ENCODE data around the gene SNX9. TPM values are rescaled to one million over a fixed set of nuclear protein-coding genes. Genes with fewer than 3 reads are reported as not detected.

Gene SNX9
- total and polyA plus RNA-seq, 2 of the 4 experiments (the other 2 are of a cell fraction), result 35.3 to 41.2 TPM

GRCh38 chr6:157811137-157811475 is 11.9 kb upstream of the SNX9 start:
- CTCF ChIA-PET, result no interaction called here
- Histone ChIP-seq H4K8ac (ENCODE audit: low read depth in 2 of 2, low read length in 2 of 2) (no peak overlapping the region), H3K14ac (replicated peaks; ENCODE audit: low read depth, low read length) (no peak overlapping the region), H3K9me3 (ENCODE audit: control insufficient read depth, insufficient read depth, low read length) (0 out of 2 replicates have a peak, but pooled peaks cover 2% of the 10 kb centered on the region), H2AK9ac (replicated peaks; ENCODE audit: low read depth, low read length, poor library complexity) (no peak overlapping the region), H2AK5ac (ENCODE audit: low read depth, low read length) (no peak overlapping the region), H3K56ac (ENCODE audit: extremely low read depth, insufficient read depth, low read length) (no peak overlapping the region), H2BK20ac (ENCODE audit: low read depth, low read length) (no peak overlapping the region), H2BK15ac (ENCODE audit: low read depth, low read length) (no peak overlapping the region), H3K36me3 (ENCODE audit: control insufficient read depth, insufficient read depth, low read length) (no peaks in the 10 kb centered on the region), H3K79me1 (ENCODE audit: low read depth in 1 of 2, low read length in 2 of 2) (no peaks in the 10 kb centered on the region), H3K18ac (ENCODE audit: low read depth, low read length) (no peak overlapping the region), H4K20me1 (ENCODE audit: insufficient read depth, low read length) (no peaks in the 10 kb centered on the region), H3K27ac (ENCODE audit: insufficient read depth, low read length) (no peak overlapping the region), H4K91ac (ENCODE audit: insufficient read depth, low read depth, low read length) (no peak overlapping the region), H3K23ac (ENCODE audit: low read depth, low read length) (no peak overlapping the region), H3K27me3 (ENCODE audit: control insufficient read depth, insufficient read depth, low read length) (no peaks in the 10 kb centered on the region), H3K4me1 (ENCODE audit: control insufficient read depth, insufficient read depth, low read length) (peaks cover 14% of the 10 kb centered on the region), H3K9me1 (ENCODE audit: insufficient read depth, low read length) (peaks cover 7% of the 10 kb centered on the region), H3K9ac (ENCODE audit: low read depth, low read length) (no peak overlapping the region), H2BK120ac (ENCODE audit: low read depth, low read length) (no peak overlapping the region), H4K5ac (ENCODE audit: low read depth, low read length) (no peak overlapping the region), H3K4me2 (ENCODE audit: low read depth, low read length) (no peak overlapping the region), H3K4ac (ENCODE audit: low read depth, low read length) (no peak overlapping the region), H2AFZ (replicated peaks; ENCODE audit: low read length, poor library complexity) (no peak overlapping the region), H2BK5ac (ENCODE audit: low read depth, low read length, poor library complexity, severe bottlenecking) (no peak overlapping the region), H3K4me3 (ENCODE audit: insufficient read depth, low read depth, low read length) (no peak overlapping the region)
- no peak for DNase-seq
- intact Hi-C loops (cut with micrococcal nuclease), result no loop called here
- POLR2A ChIA-PET (ENCODE audit: unreplicated experiment), result no interaction called here
- BruUV-seq (replicated peaks), result no TSS peak
- dilution Hi-C loops (cut with HindIII; ENCODE audit: low sequenced_read_pairs, unreplicated experiment), result no loop called here
- in situ Hi-C loops (cut with MboI; ENCODE audit: low sequenced_read_pairs), result no loop called here
- TF ChIP-seq BHLHE40 (IDR thresholded peaks at IDR 0.05; ENCODE audit: low read depth, low read length) (no peak), CEBPB (IDR thresholded peaks at IDR 0.05; ENCODE audit: low read depth, low read length) (no peak), RAD21 (IDR thresholded peaks at IDR 0.05; ENCODE audit: low read length) (no peak), NFE2L2 (IDR thresholded peaks at IDR 0.05; ENCODE audit: low read depth, low read length) (no peak), ELK1 (IDR thresholded peaks at IDR 0.05; ENCODE audit: borderline replicate concordance, low read depth, low read length) (no peak)
- ATAC-seq (ENCODE audit: low read depth), result no peak

Data from IMR-90 (cell line).